Right atrium auricular region (tissue), 2 donors: ENCODE measurements around the gene SPATC1L. TPM values are rescaled to one million over a fixed set of nuclear protein-coding genes. Genes with fewer than 3 reads are reported as not detected.

Experiments
- DNase-seq: peaks from one replicate; pipeline ENCODE4 v3.0.0-alpha.2; 2019; ENCODE audit warnings: low spot score
- H3K27ac ChIP-seq, 2 donors: fragments of 200-600 bp; sonication (generic); 1 replicate in 1 of 2; 2 replicates in 1 of 2; pipeline ENCODE4 v1.5.1; 2016 to 2019
- H3K27me3 ChIP-seq, 2 donors: fragments of 200-600 bp; sonication (generic); one replicate each; pipeline versions ENCODE4 v1.5.1 to v1.6.0; 2017 to 2019
- H3K36me3 ChIP-seq: fragments of 200-600 bp; sonication (generic); one replicate; pipeline ENCODE4 v1.5.1; 2016
- H3K4me1 ChIP-seq, 2 donors: fragments of 200-600 bp; sonication (generic); one replicate each; pipeline versions ENCODE4 v1.5.1 to v1.6.0; 2017 to 2019
- H3K4me3 ChIP-seq, 2 donors: fragments of 200-600 bp; sonication (generic); 1 replicate in 1 of 2; 2 replicates in 1 of 2; pipeline ENCODE4 v1.5.1; 2017 to 2019; ENCODE audit warnings: mild to moderate bottlenecking in 1 of 2, moderate library complexity in 1 of 2
- H3K9me3 ChIP-seq, 2 donors: fragments of 200-600 bp; sonication (generic); one replicate each; pipeline ENCODE4 v1.5.1; 2019
- CTCF ChIP-seq, 2 donors: fragments of 200-600 bp; sonication (generic); IDR thresholded peaks; one replicate each; pipeline ENCODE4 v1.5.1; 2019; ENCODE audit warnings: antibody characterized with exemption in 2 of 2
- total RNA-seq, 2 donors: library from RNA; depleted of rRNA; stranded (reverse); fragments of >200 nt; gene quantifications; one replicate each; pipeline ENCODE4 v1.1.0, GENCODE V29; 2016

The SPATC1L gene
- total RNA-seq, 2 donors from 2014 or later, result 8.7 to 12.5 TPM

GRCh38 chr21:46208761-46209721 lies 24.8 kb upstream of the SPATC1L start:
- no peaks in the 10 kb centered on the region for H3K27me3 ChIP-seq
- H3K4me1 ChIP-seq, result peaks cover 0 to 6% of the 10 kb centered on the region in 2 donors
- DNase-seq, result no peak
- H3K27ac ChIP-seq, result no peak overlapping the region
- TF ChIP-seq CTCF (IDR thresholded peaks at IDR 0.05), result no peak
- H3K9me3 ChIP-seq, result no peaks in the 10 kb centered on the region
- peaks cover 78% of the 10 kb centered on the region for H3K36me3 ChIP-seq
- H3K4me3 ChIP-seq, result no peak overlapping the region

- H3K27me3 ChIP-seq, result no peaks in the 10 kb centered on the region
- peaks cover 82% of the 10 kb centered on the region for H3K36me3 ChIP-seq
- no peaks in the 10 kb centered on the region for H3K9me3 ChIP-seq
- H3K4me3 ChIP-seq, result no peak overlapping the region
- H3K4me1 ChIP-seq, result no peaks in the 10 kb centered on the region
- H3K27ac ChIP-seq, result no peak overlapping the region
- no peak for TF ChIP-seq CTCF (IDR thresholded peaks at IDR 0.05)
- no peak for DNase-seq
Measured at GRCh38 chr21:46207920-46208591, 23.8 kb upstream of the SPATC1L start.

GRCh38 chr21:46207006-46207919 lies 23.0 kb upstream of the SPATC1L start:
- DNase-seq, result no peak
- no peaks in the 10 kb centered on the region for H3K4me1 ChIP-seq
- H3K27me3 ChIP-seq, result no peaks in the 10 kb centered on the region
- H3K36me3 ChIP-seq, result peaks cover 74% of the 10 kb centered on the region
- TF ChIP-seq CTCF (IDR thresholded peaks at IDR 0.05), result no peak
- no peak overlapping the region for H3K27ac ChIP-seq
- no peak overlapping the region for H3K4me3 ChIP-seq
- no peaks in the 10 kb centered on the region for H3K9me3 ChIP-seq

- no peak for TF ChIP-seq CTCF (IDR thresholded peaks at IDR 0.05)
- no peak for DNase-seq
- H3K27ac ChIP-seq, result no peak overlapping the region
- no peaks in the 10 kb centered on the region for H3K27me3 ChIP-seq
- H3K4me1 ChIP-seq, result no peaks in the 10 kb centered on the region
- H3K4me3 ChIP-seq, result no peak overlapping the region
- no peaks in the 10 kb centered on the region for H3K9me3 ChIP-seq
- H3K36me3 ChIP-seq, result peaks cover 74% of the 10 kb centered on the region
Measured at GRCh38 chr21:46206163-46207005, 22.1 kb upstream of the SPATC1L start.

- TF ChIP-seq CTCF (IDR thresholded peaks at IDR 0.05), result no peak
Measured at GRCh38 chr21:46205766-46206162, 21.5 kb upstream of the SPATC1L start.

More at GRCh38 chr21:46205766-46206162, 21.5 kb upstream of the SPATC1L start:
- H3K27ac ChIP-seq, result no peak overlapping the region
- no peaks in the 10 kb centered on the region for H3K27me3 ChIP-seq
- H3K9me3 ChIP-seq, result no peaks in the 10 kb centered on the region
- H3K4me1 ChIP-seq, result no peaks in the 10 kb centered on the region
- DNase-seq, result no peak
- no peak overlapping the region for H3K4me3 ChIP-seq
- peaks cover 74% of the 10 kb centered on the region for H3K36me3 ChIP-seq
